HG03354 (cell line): ENCODE results near the gene DNMBP.
"Not testable (repeated sequence)": the region's sequence is repeated elsewhere in the genome, so short reads cannot be mapped to it uniquely, and the experiment has no call there.

Experiments used
- ATAC-seq: cut with Tn5 transposase; IDR thresholded peaks from one replicate; pipeline ENCODE4 v1.9.1; 2021; ENCODE audit warnings: mild to moderate bottlenecking; ENCODE audit not compliant: unreplicated experiment, poor library complexity, severe bottlenecking

The DNMBP gene

DNA sequence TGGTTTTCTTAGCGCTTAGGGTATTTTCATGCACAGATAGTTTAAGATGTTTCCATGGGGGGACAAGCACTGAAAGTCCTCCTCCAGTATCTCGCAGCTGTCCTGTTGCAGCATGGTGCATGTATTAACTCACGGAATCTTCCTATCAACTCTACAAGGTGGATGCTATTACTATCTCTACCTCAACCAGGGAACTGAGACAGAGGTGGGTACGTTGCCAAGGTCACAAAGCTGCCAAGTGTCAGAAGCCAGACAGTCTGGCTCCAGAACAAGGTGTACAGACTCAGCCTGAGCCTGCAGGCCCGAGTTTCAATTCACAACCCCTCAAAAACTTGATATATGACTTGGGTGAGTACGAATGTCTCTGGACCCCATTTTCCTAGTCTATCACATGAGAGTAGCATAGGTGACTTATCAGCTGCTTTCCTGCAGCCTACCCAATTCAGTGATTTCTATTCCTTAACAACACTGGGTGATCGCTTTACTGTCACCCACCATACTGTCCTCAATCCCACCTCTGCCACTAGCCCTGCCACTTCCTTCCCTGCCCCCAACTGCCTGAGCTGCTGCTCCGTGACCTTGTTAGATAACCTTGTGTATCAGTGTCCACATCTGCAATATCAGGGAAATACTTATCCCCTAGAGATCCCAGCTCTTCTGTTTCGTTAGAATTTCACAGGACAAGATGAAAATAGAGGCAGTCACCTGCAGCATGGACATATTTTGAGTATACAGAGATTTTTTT is 135.2 kb downstream of the DNMBP start:
- no peak for ATAC-seq

DNA sequence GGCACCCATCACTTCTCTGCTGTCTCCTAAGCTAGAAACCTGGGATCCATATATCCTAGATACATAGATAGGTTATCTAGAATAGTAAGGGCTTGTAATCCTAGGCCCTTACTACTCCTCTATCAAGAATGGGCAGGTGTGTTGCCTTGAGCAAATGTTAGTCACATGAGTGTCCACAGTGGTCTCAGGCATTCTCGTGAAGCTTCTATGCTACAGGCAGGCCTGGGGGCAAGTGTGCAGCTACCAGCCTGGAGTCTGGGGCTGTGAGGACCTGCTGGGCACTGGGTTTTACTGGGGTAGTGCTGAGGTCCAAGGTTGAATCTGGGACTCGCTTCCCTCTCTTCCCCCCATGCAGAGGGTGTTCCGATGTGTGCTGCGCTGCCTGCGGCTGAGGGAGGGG is 135.9 kb downstream of the DNMBP start:
- ATAC-seq: no peak

DNA sequence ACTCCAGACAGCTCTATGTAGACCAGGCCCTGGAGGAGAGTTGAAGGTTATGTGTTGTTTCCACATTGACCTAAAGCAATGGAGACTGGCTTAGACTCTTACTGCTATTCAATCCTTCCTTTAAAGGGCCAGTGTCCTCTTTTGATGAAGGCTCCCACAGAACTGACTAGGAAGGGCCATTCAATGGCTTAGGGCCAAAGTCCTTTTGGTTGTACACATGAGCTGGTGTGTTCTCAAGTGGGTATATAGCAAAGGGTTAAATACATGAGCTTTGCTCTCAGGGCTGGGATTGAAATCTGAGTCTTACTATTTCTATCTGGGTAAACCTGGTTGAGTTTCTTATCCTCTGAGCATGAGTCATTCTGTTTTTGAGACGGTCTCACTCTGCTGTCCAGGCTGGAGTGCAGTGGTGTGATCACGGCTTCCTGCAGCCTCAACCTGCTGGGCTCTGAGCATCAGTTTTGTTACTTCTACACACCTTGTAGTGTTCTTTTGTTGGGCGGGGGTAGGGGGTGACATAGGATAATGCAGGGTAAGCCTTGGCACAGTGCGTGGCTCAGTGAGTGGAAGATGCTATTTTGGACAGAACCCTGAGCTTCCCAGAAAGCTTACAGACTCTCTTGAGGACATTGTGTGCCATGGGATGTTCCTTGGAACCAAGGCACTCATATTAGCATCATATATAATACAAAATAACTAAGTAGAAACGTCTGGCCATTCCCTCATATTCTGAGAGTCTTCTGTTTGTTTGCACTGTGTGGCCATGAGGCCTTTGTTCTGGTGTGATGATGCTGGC is 137.2 kb downstream of the DNMBP start:
- ATAC-seq: no peak

DNA sequence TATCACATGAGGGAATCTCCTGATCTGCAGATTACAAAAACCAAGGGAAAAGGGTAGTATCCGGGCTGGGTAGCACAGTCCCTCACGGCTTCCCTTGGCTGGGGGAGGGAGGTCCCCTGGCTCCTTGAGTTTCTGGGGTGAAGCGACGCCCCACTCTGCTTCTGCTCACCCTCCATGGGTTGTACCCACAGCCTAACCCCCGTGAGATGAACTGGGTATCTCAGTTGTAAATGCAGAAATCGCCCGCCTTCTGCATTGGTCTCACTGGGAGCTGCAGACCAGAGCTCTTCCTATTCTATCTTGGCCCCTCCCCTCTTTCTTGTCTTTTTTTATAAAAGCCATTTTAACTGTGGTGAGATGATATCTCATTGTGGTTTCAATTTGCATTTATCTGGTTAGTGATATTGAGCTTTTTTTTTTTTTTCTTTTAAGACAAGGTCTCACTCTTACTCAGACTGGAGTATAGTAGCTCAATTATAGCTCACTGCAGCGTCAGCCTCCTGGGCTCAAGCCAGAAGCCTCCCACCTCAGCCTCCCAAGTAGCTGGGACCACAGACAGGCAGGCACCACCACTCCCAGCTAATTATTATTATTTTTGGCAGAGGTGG is 139.5 kb downstream of the DNMBP start:
- ATAC-seq: no peak

DNA sequence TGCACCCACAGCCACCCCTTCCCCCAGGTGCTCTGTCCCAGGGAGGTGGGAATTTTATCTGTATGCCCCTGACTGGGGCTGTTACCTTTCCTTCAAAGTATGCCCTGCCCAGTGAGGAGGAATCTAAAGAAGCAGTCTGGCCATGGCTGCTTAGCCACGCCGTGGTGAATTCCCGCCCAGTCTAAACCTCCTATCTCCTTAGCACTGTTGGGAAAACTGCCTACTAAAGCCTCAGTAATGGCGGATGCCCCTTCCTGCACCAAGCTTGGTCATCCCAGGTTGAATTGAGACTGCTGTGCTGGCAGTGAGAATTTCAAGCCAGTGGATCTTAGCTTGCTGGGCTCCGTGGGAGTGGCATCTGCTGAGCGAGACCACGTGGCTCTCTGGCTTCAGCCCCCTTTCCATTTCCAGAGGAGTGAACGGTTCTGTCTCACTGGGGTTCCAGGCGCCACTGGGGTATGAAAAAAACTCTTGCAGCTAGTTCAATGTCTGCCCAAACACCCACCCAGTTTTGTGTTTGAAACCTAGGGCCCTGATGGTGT is 140.1 kb downstream of the DNMBP start:
- no peak for ATAC-seq

DNA sequence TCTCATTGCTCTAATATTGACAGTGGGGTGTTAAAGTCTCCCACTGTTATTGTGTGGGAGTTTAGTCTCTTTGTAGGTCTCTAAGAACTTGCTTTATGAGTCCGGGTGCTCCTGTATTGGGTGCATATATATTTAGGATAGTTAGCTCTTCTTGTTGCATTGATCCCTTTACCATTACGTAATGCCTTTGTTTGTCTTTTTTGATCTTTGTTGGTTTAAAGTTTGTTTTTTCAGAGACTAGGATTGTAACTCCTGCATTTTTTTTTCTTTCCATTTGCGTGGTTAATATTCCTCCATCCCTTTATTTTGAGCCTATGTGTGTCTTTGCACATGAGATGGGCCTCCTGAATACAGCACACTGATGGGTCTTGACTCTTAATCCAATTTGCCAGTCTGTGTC is 142.5 kb downstream of the DNMBP start:
- not testable (repeated sequence) for ATAC-seq

DNA sequence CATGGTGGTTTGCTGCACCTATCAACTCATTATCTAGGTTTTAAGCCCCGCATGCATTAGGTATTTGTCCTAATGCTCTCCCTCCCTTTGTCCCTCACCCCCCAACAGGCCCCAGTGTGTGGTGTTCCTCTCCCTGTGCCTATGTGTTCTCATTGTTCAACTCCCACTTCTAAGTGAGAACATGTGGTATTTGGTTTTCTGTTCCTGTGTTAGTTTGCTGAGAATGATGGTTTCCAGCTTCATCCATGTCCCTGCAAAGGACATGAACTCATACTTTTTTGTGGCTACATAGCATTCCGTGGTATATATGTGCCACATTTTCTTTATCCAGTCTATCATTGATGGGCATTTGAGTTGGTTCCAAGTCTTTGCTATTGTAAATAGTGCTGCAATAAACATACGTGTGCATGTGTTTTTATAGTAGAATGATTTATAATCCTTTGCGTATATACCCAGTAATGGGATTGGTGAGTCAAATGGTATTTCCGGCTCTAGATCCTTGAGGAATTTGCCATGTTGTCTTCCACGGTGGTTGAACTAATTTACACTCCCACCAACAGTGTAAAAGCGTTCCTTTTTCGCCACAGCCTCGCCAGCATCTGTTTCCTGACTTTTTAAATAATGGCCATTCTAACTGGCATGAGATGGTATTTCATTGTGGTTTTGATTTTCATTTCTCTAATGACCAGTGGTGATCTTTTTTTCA is 146.1 kb downstream of the DNMBP start:
- ATAC-seq: not testable (repeated sequence)

DNA sequence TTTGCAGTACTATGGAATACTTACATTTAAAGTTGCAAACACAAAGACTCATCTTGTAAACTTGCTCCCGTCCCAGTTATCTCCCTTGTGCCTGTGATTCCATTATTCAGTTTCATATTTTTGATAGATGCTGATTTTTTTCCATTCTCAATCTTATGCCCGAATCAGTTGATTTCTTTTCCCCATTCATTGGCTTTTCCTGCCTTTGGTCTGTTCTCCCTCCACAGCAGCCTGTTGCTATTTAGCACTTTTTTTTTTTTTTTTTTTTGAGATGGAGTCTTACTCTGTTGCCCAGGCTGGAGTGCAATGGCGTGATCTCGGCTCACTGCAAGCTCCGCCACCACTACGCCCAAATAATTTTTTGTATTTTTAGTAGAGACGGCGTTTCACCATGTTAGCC is 149.3 kb downstream of the DNMBP start:
- no peak for ATAC-seq

DNA sequence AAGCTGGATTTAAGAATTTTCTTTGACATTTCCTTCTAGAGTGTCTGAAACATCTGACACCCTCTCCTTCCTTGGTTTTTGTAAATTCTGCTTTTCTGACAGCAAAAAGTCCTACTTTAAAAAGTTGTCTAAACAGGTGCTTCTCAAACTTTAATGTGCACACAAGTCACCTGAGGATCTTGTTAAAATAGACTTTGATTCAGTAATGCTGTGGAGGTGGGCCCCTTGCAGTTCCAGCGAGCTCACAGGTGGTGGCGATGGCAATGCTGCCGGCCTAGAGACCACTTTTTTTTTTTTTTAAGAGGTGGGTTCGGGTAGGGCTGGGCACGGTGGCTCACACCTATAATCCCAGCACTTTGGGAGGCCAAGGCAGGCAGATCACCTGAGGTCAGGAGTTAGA is 150.2 kb downstream of the DNMBP start:
- ATAC-seq: no peak

DNA sequence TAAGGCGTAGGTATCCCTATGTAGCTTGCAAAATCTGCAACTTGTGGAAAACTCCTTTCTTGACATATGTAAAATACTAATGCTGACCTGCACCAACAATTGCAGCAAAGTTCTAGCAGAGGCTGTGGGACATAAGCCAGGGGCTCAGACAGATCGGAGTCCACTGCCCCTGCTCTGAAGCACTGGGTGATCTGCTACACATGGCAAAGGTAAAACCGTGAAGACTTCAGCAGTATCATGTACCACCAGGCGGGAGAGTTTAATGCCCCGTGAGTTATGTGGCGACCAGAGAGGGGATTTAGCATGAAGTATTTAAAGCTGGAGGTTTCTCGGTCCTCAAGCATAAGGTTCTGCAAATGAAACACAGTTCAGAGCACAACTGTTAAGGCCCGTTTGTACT is 150.9 kb downstream of the DNMBP start:
- no peak for ATAC-seq

DNA sequence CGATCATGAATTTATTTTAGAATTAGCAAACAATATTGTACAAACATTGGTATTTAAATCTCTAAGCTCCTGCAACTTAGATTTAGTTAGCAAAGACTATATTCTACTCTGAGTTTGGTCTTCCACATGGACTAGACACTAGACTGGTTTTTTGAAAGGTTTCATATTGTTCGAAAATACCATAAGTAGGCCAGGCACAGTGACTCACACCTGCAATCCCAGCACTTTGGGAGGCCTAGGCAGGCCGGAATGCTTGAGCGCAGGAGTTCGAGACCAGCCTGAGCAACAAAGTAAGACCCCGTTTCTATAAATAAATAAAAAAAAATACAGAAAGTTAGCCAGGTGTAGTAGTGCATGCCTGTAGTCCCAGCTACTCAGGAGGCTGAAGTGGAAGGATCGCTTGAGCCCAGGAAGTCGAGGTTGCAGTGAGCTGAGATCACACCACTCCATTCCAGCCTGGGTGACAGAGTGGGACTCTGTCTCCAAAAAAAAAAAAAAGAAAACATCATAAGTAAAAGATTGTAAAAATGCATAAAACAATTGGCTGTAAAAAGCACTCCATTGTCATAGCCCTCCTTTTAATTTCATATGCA is 154.2 kb downstream of the DNMBP start:
- no peak for ATAC-seq

DNA sequence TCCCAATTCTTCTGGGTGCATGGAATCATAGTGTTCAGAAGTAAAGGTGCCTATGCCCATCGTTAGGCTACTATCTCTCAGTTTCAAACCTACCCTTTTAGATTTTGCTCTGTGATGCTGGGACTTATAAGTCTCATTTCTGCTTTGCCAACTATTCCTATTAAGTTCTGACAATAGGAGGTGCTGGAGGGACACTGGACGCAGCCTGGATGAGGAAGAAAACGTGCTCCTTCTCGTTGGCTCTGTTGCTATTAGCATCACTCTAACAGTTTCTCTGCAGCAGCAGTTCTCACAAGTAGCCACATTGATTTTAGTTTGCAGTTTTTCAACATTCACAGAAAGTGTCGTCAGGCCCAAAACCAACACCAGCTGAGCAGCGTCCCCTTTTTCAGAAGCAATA is 154.9 kb downstream of the DNMBP start:
- no peak for ATAC-seq

DNA sequence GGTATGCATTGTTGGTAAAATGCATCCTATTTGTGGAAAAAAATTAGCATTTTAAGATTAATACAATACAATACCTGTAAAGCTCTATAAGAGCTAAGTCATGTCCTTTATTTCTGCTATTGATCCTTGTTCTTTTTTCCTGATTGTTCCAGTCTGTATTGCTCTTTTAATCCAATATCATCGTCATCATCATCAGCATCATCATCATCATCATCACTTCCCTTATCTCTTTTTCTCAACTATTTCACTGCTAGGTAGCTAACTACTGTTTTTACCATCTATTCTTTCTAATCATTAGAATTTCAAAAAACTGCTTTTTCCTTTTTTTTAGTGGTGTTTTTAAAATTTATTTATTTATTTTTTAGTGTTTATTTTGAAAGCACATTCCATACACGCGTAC is 156.1 kb downstream of the DNMBP start:
- ATAC-seq: no peak

DNA sequence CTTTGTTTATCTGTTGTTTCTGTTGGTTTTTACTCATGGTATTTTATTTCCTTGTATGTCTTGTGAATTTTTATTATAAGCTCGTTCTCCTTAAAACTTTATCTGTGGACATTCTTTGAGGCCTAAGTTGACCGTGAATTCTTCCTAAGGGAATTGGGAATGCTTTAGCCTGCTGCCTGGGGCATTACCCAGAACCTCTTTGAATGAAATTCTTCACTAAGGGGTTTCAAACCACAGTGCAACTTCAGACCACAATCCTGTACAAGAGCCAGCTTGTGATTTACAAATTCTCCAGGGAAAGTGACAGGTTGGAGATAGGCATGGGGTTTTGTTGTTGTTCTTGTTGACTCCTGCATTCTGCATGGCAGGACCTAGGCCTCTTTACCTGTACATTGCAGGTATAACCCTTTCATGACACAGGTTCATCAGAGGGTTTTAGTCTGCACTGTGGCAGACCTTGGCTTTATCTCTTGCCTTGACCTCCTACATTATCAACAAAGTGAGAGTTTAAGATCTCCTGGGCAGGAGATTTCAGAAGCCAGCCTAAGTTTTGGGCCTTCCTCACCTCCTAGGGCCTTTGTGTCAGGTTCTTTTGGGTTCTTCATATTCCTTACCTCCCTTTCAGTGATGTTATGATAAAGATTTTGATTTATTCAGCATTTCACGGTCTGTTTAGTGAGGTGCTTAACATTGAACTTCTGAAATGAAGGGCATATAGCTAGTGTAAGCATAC is 157.1 kb downstream of the DNMBP start:
- ATAC-seq: no peak

DNA sequence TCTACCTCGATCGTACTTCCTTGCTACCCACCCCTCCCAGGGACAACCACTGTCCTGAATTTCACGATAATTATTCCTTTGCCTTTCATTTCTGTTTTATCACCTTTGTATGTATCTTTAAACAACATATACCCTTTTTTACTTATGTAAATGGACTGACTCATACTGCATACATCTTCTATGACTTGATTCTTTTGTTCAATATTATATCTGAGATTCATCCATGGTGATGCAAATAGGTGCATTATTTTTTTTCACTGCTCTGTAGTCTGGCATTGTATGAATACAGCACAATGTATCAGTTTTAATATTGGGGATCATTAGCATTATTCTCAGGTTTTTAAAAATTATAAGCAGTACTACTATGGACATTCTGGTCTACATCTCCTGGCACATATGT is 157.9 kb downstream of the DNMBP start:
- no peak for ATAC-seq

DNA sequence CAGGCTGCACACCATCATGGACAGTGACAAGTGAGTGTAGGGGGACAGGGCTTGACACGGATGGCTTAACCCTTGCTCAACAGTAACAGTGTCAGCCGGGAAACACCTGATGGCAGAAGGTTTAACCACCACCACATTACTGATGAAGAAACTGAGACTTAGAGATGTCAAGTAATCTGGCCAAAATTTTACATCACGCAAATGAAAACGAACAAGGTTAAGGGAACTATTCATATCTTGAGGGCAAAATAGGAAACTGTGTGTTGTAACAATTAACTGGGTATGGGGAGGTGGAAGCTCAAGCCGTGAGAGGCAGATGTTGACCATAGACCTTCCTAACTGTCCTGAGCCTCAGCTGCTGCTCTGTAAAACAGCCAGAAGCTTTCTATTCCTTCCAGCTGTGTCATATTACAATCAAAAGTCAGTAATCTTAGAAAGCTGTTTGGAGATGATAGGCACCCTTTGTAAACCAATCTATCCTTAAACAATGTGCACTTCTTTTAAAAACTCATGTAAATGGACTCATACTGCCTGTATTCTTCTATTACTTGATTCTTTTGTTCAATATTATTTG is 158.9 kb downstream of the DNMBP start:
- no peak for ATAC-seq

DNA sequence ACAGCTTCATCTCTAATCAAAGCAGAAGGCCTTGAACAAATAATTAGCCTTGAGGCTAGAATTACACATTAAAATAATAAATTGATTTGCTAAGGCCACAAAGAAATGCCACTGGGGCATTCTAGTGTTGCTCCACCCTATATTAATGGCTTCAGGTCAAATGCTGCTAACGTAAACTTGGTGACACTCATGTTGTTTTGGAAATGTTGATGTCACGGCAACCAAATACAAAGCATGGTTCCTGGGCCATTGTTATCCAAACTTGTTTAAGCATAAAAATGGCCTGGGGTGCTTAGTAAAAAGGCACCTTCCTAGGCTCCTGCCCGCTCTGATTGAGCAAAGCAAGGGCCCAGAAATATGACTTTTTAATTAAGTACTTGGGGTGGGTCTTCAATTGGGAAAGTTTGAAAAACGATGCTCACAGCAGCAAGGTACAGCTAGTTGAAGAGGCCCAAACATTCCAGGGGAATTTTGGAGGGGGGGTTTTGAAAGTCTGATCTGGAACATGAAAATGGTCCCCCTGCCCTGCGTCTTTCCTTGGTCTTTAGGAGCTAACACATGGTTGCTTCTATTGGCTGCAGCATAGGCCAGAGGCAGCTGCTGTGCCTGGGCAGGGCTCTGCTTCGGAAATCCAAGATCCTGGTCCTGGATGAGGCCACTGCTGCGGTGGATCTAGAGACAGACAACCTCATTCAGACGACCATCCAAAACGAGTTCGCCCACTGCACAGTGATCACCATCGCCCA is 159.6 kb downstream of the DNMBP start:
- no peak for ATAC-seq

DNA sequence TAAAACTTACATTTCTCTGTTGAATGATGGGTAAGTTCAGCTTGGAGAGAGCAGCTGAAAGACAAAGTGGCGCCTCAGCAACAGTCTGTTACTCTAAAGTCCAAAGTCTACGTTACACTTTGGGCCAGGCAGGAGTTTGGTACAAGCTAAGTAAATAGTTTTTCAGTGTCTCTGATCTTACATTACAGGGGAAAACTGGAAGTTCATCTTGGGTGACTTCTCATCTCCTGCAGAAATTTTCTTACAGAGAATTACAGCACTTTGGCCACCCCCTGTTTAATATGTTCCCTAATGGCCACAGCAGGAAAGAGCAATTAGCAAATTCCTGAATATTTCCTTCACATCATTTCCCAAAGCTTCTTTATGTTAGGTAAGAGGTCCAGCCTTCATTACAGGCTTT is 160.2 kb downstream of the DNMBP start:
- ATAC-seq: no peak
